DND-41 (cell line): ENCODE measurements around the gene DGKG.

Experiments
- ATAC-seq: fragments of 200-7000 bp; cut with Tn5 transposase; 3 replicates; pipeline ENCODE4 v1.9.1; 2021; ENCODE audit warnings: low read depth; ENCODE audit not compliant: insufficient read depth
- DNase-seq: peaks from one replicate; pipeline ENCODE4 v3.0.0-alpha.2; 2020
- H2AFZ ChIP-seq: 2 replicates; pipeline ENCODE4 v1.6.0; 2012; ENCODE audit warnings: low read depth, low read length
- H3K27ac ChIP-seq: 2 replicates; pipeline ENCODE4 v1.5.1; 2012; ENCODE audit warnings: low read length, inconsistent platforms
- H3K27me3 ChIP-seq: fragments of 200-600 bp; sonication (generic); 2 replicates; pipeline ENCODE4 v1.6.0; 2012; ENCODE audit warnings: low read length, mild to moderate bottlenecking, inconsistent platforms; ENCODE audit not compliant: insufficient read depth, poor library complexity
- H3K36me3 ChIP-seq: 2 replicates; pipeline ENCODE4 v1.5.1; 2012; ENCODE audit warnings: low read length, inconsistent platforms; ENCODE audit not compliant: insufficient read depth
- H3K4me1 ChIP-seq: 2 replicates; pipeline ENCODE4 v1.5.1; 2012; ENCODE audit warnings: mild to moderate bottlenecking, low read length; ENCODE audit not compliant: insufficient read depth
- H3K4me2 ChIP-seq: 2 replicates; pipeline ENCODE4 v1.6.0; 2012; ENCODE audit warnings: mild to moderate bottlenecking, moderate library complexity, low read length, inconsistent platforms; ENCODE audit not compliant: insufficient read depth
- H3K4me3 ChIP-seq, 2 experiments: fragments of 200-600 bp in 1 of 2; shearing (Covaris generic) in 1 of 2; 2 replicates each; pipeline ENCODE4 v1.5.1; 2012 to 2016; ENCODE audit warnings: inconsistent platforms in 2 of 2, low read length in 2 of 2, mild to moderate bottlenecking in 2 of 2, low read depth in 1 of 2, moderate library complexity in 1 of 2
- H3K79me2 ChIP-seq: 2 replicates; pipeline ENCODE4 v1.6.0; 2012; ENCODE audit warnings: low read length, inconsistent platforms; ENCODE audit not compliant: insufficient read depth
- H3K9ac ChIP-seq: 2 replicates; pipeline ENCODE4 v1.6.0; 2012; ENCODE audit warnings: low read depth, mild to moderate bottlenecking, inconsistent platforms, low read length, moderate library complexity
- H3K9me3 ChIP-seq: 2 replicates; pipeline ENCODE4 v1.5.1; 2012; ENCODE audit warnings: low read length, moderate library complexity, mild to moderate bottlenecking, inconsistent platforms; ENCODE audit not compliant: insufficient read depth, severe bottlenecking
- H4K20me1 ChIP-seq: 2 replicates; pipeline ENCODE4 v1.6.0; 2012; ENCODE audit warnings: low read length; ENCODE audit not compliant: insufficient read depth
- CTCF ChIP-seq: IDR thresholded peaks from 2 replicates; pipeline ENCODE4 v1.5.1; 2012; ENCODE audit warnings: borderline replicate concordance, low read length, moderate library complexity, mild to moderate bottlenecking; ENCODE audit not compliant: poor library complexity, severe bottlenecking; ENCODE audit errors: extremely low read depth
- EZH2 ChIP-seq: IDR thresholded peaks from 3 replicates; pipeline ENCODE4 v1.6.1; 2012; ENCODE audit warnings: borderline replicate concordance, low read depth, mild to moderate bottlenecking, moderate library complexity, low read length, inconsistent platforms; ENCODE audit not compliant: severe bottlenecking

DGKG gene

GRCh38 chr3:186365202-186365974 lies 3.4 kb upstream of the DGKG start:
- H3K4me2 ChIP-seq, result no peak overlapping the region
- DNase-seq, result no peak
- H4K20me1 ChIP-seq, result no peaks in the 10 kb centered on the region
- no peaks in the 10 kb centered on the region for H3K79me2 ChIP-seq
- peaks cover 33% of the 10 kb centered on the region for H3K27me3 ChIP-seq
- no peak overlapping the region for H3K4me3 ChIP-seq
- no peaks in the 10 kb centered on the region for H3K4me1 ChIP-seq
- ATAC-seq, result no peak
- no peaks in the 10 kb centered on the region for H3K9me3 ChIP-seq
- no peaks in the 10 kb centered on the region for H3K36me3 ChIP-seq
- no peak overlapping the region for H3K9ac ChIP-seq
- H2AFZ ChIP-seq, result no peak overlapping the region
- no peak for TF ChIP-seq CTCF
- no peak for TF ChIP-seq EZH2
- no peak overlapping the region for H3K27ac ChIP-seq

- no peak overlapping the region for H3K4me2 ChIP-seq
- ATAC-seq (no peak), DNase-seq (no peak)
- no peak overlapping the region for H3K9ac ChIP-seq
- H4K20me1 ChIP-seq, result no peaks in the 10 kb centered on the region
- no peaks in the 10 kb centered on the region for H3K4me1 ChIP-seq
- H3K9me3 ChIP-seq, result no peaks in the 10 kb centered on the region
- H3K79me2 ChIP-seq, result no peaks in the 10 kb centered on the region
- peaks cover 24% of the 10 kb centered on the region for H3K27me3 ChIP-seq
- no peak overlapping the region for H3K4me3 ChIP-seq
- no peaks in the 10 kb centered on the region for H3K36me3 ChIP-seq
- H2AFZ ChIP-seq, result no peak overlapping the region
- H3K27ac ChIP-seq, result no peak overlapping the region
- no peak for TF ChIP-seq CTCF
- no peak for TF ChIP-seq EZH2
These were observed 954 bp upstream of the DGKG start for GRCh38 chr3:186362988-186363387.

- Histone ChIP-seq H3K27me3 (peaks cover 24% of the 10 kb centered on the region), H3K4me2 (no peak overlapping the region)
These were observed 456 bp upstream of the DGKG start for GRCh38 chr3:186362537-186362842.

More at GRCh38 chr3:186362537-186362842, 456 bp upstream of the DGKG start:
- H3K36me3 ChIP-seq, result no peaks in the 10 kb centered on the region
- DNase-seq, result no peak
- no peak overlapping the region for H3K9ac ChIP-seq
- no peak overlapping the region for H3K4me3 ChIP-seq
- H2AFZ ChIP-seq, result no peak overlapping the region
- no peaks in the 10 kb centered on the region for H4K20me1 ChIP-seq
- no peaks in the 10 kb centered on the region for H3K79me2 ChIP-seq
- TF ChIP-seq CTCF, result no peak
- TF ChIP-seq EZH2, result no peak
- no peaks in the 10 kb centered on the region for H3K4me1 ChIP-seq
- no peak overlapping the region for H3K27ac ChIP-seq
- H3K9me3 ChIP-seq, result no peaks in the 10 kb centered on the region
- no peak for ATAC-seq
